Parathyroid adenoma (tissue), 2 donors: ENCODE measurements around the gene TNRC6C.

Source experiments
- H2AFZ ChIP-seq: fragments of 300-600 bp; sonication (generic); one replicate; pipeline ENCODE4 v1.7.0; 2017; ENCODE audit warnings: antibody characterized with exemption, mild to moderate bottlenecking
- H3K27ac ChIP-seq: fragments of 300-600 bp; sonication (generic); one replicate; pipeline ENCODE4 v1.7.0; 2017
- H3K27me3 ChIP-seq: fragments of 300-600 bp; sonication (generic); one replicate; pipeline ENCODE4 v1.7.0; 2017; ENCODE audit warnings: low read length; ENCODE audit not compliant: control insufficient read depth, insufficient read depth
- H3K36me3 ChIP-seq: fragments of 300-600 bp; sonication (generic); one replicate; pipeline ENCODE4 v1.7.0; 2017; ENCODE audit warnings: low read length; ENCODE audit not compliant: control insufficient read depth, insufficient read depth
- H3K4me1 ChIP-seq: fragments of 300-600 bp; sonication (generic); one replicate; pipeline ENCODE4 v1.7.0; 2017; ENCODE audit warnings: control low read depth
- H3K4me2 ChIP-seq: fragments of 300-600 bp; sonication (generic); one replicate; pipeline ENCODE4 v1.7.0; 2017; ENCODE audit warnings: low read length
- H3K4me3 ChIP-seq: fragments of 300-600 bp; sonication (generic); one replicate; pipeline ENCODE4 v1.7.0; 2017; ENCODE audit warnings: low read depth, low read length
- H3K79me2 ChIP-seq: fragments of 300-600 bp; sonication (generic); one replicate; pipeline ENCODE4 v1.7.0; 2017; ENCODE audit warnings: control low read depth
- H3K9ac ChIP-seq: fragments of 300-600 bp; sonication (generic); one replicate; pipeline ENCODE4 v1.7.0; 2017; ENCODE audit warnings: mild to moderate bottlenecking
- H3K9me3 ChIP-seq: fragments of 300-600 bp; sonication (generic); one replicate; pipeline ENCODE4 v1.7.0; 2017; ENCODE audit warnings: low read length; ENCODE audit not compliant: control insufficient read depth
- CTCF ChIP-seq: fragments of 300-600 bp; sonication (generic); IDR thresholded peaks from one replicate; pipeline ENCODE4 v1.7.0; 2017; ENCODE audit warnings: antibody characterized with exemption, mild to moderate bottlenecking
- donor health status: primary hyperparathyroidism.

Gene TNRC6C

GRCh38 chr17:78142119-78142861, 183.8 kb downstream of the TNRC6C start:
- H2AFZ ChIP-seq, result no peak overlapping the region
- no peaks in the 10 kb centered on the region for H3K36me3 ChIP-seq
- H3K27me3 ChIP-seq, result no peaks in the 10 kb centered on the region
- H3K9me3 ChIP-seq, result no peaks in the 10 kb centered on the region
- no peak overlapping the region for H3K4me2 ChIP-seq
- H3K9ac ChIP-seq, result no peak overlapping the region
- H3K27ac ChIP-seq, result no peak overlapping the region
- no peak for TF ChIP-seq CTCF
- H3K4me3 ChIP-seq, result no peak overlapping the region
- H3K79me2 ChIP-seq, result no peaks in the 10 kb centered on the region
- H3K4me1 ChIP-seq, result no peaks in the 10 kb centered on the region

- Histone ChIP-seq H3K4me2 (no peak overlapping the region), H3K36me3 (no peaks in the 10 kb centered on the region), H2AFZ (no peak overlapping the region), H3K27ac (no peak overlapping the region), H3K9ac (no peak overlapping the region), H3K79me2 (no peaks in the 10 kb centered on the region), H3K9me3 (no peaks in the 10 kb centered on the region), H3K4me3 (no peak overlapping the region), H3K27me3 (no peaks in the 10 kb centered on the region), H3K4me1 (no peaks in the 10 kb centered on the region)
- TF ChIP-seq CTCF, result no peak
Measured at GRCh38 chr17:78143214-78144146, 185.0 kb downstream of the TNRC6C start.

DNA sequence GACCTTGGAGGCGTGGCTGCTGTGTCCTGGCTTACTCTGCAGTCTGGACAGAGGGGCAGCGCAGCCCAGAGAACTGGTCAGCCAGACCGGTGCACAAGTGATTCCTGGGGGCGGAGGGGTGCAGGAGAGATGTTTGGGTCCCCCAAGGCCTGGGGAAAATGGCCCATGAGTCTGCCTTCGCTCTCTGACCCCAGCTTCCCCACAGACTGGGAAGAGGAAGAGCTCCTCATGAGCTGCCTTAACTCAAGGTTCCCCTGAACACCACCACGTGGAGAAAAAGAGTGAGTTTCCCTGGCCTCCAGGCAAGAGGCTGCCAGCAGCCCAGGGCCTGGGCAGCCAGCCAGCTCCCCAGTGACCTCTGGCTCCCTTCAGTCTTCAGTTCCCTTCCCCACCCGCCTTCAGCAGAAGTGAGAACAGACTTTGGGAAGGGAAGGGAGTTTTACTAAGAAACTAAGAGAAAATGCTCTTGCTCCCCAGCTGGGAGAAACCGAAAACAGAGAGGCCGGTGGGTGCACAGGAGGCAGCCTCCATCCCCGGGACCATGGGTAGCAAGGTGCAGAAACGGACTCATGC, 185.7 kb downstream of the TNRC6C start:
- no peak overlapping the region for H3K9ac ChIP-seq
- no peaks in the 10 kb centered on the region for H3K27me3 ChIP-seq
- H3K79me2 ChIP-seq, result no peaks in the 10 kb centered on the region
- H3K36me3 ChIP-seq, result no peaks in the 10 kb centered on the region
- no peak overlapping the region for H3K27ac ChIP-seq
- H3K4me1 ChIP-seq, result no peaks in the 10 kb centered on the region
- peak overlapping the region; percentile 9 for H3K4me2 ChIP-seq
- no peak overlapping the region for H3K4me3 ChIP-seq
- no peak overlapping the region for H2AFZ ChIP-seq
- TF ChIP-seq CTCF, result no peak
- no peaks in the 10 kb centered on the region for H3K9me3 ChIP-seq

DNA sequence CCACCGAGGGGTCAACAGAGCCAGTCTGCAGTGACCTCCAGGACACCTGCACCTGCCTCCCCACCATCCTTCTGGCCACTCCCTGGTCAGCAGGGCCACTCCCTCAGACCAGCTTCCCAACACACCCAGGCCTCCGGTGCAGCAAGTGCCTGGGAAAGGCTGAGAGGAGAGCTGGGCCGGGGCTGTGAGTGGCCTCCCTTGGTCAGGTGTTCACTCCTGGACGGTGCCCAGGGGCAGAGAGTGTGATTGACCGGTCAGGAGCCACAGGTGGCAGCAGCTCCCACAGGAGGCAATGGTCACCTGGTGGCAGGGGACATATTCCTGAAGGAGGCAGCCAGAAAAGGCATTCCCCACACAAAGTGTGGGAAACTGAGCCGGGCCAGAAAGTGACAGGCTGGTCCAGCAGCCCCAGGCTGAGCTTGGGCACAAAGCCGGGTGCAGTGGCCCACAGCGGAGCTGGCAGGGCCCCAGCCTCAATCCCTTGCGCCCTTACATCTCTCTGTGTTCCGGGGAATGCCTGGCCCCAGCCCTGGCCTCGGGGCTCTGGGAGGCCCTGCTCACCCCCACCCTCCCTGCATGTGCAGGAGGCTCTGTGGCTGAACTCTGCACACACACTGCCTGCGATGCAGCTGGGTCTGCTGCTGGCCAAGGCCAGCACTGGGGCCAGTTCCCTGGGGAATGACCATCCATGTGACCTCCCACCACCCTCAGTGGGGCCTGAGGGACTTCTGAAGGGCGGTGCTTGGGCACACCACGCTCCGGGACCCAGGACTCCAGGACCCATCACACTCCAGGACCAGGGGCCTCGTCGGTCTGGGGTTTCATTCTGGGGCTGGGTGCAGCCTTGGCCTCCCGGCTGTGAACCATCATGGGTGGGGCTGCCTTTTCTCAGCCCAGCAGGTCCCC, 186.5 kb downstream of the TNRC6C start:
- no peak for TF ChIP-seq CTCF
- H3K27ac ChIP-seq, result no peak overlapping the region
- H3K9me3 ChIP-seq, result no peaks in the 10 kb centered on the region
- H3K36me3 ChIP-seq, result no peaks in the 10 kb centered on the region
- H3K79me2 ChIP-seq, result no peaks in the 10 kb centered on the region
- H3K9ac ChIP-seq, result no peak overlapping the region
- H3K27me3 ChIP-seq, result no peaks in the 10 kb centered on the region
- no peak overlapping the region for H3K4me3 ChIP-seq
- no peak overlapping the region for H2AFZ ChIP-seq
- no peaks in the 10 kb centered on the region for H3K4me1 ChIP-seq
- H3K4me2 ChIP-seq, result peak overlapping the region; percentile 9
